Measurements from ENCODE around the gene PAK3.

Gene PAK3

DNA sequence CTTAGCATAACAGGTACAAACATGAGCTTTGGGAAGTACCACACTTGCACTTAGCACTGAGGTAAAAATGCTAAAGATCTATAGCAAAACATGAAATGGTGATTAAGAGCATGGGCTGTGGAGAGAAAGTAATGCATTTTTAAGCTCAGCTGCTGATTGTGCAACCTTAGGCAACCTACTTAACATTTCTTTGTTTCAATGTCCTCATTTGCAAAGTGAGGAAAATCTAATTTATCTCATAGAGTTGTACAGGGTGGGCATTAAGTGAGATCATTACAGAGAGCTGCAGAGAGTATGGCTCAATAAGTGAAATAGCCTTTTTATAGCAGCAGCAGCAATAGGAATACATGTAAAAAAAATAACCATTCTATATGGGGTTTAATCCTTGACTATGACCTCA lies 87.0 kb downstream of the PAK3 start:
- Histone ChIP-seq H3K4me3 (ENCODE audit: low read depth, low read length) (no peak overlapping the region), H3K36me3 (no peaks in the 10 kb centered on the region), H3K4me1 (no peaks in the 10 kb centered on the region), H3K9me3 (no peaks in the 10 kb centered on the region), H3K27me3 (no peaks in the 10 kb centered on the region)
- TF ChIP-seq, protein P1, sequence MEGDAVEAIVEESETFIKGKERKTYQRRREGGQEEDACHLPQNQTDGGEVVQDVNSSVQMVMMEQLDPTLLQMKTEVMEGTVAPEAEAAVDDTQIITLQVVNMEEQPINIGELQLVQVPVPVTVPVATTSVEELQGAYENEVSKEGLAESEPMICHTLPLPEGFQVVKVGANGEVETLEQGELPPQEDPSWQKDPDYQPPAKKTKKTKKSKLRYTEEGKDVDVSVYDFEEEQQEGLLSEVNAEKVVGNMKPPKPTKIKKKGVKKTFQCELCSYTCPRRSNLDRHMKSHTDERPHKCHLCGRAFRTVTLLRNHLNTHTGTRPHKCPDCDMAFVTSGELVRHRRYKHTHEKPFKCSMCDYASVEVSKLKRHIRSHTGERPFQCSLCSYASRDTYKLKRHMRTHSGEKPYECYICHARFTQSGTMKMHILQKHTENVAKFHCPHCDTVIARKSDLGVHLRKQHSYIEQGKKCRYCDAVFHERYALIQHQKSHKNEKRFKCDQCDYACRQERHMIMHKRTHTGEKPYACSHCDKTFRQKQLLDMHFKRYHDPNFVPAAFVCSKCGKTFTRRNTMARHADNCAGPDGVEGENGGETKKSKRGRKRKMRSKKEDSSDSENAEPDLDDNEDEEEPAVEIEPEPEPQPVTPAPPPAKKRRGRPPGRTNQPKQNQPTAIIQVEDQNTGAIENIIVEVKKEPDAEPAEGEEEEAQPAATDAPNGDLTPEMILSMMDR (IDR thresholded peaks at IDR 0.05; ENCODE audit: low read depth, low read length): no peak
- no peak for DNase-seq

DNA sequence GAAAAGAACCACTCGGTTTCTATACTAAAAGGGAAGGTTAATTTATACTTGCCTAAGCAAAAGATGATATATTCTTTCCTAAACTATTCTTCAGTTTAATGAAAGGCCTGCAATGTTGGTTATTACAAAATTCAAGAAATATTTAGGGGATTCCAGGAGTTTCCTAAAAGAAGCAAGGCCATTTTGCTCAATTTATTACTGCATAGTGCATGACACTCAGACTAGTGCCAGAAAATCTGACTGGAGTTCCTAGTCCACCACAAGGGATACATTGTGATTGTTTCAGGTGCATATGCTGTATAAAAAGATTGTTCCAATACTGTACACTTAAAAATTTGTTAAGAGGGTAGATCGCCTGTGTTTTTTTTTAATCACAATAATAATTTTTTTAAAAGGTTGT lies 95.6 kb downstream of the PAK3 start:
- TF ChIP-seq, protein P1 (IDR thresholded peaks at IDR 0.05; ENCODE audit: low read depth, low read length): no peak

DNA sequence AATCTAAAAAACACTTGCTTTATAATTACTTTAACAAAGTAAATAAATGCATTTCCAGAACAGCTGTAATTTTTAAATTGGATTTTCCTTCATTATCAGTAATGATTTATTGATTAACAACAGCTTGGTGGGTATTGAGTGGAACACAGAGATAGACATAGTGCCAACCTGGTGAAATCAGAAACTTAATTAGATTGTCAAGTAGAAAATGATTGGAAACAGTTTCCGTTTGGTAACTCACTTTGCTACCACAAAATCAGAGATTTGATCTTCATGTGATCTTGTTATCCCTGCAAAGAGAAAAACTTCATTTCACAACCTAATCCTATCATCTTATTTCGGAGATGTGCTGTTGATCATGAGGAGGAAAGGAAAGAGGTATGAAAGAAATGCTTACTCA lies 103.5 kb downstream of the PAK3 start:
- Histone ChIP-seq H3K9me3 (no peaks in the 10 kb centered on the region), H3K36me3 (no peaks in the 10 kb centered on the region), H3K4me3 (ENCODE audit: low read depth, low read length) (no peak overlapping the region), H3K4me1 (no peaks in the 10 kb centered on the region), H3K27me3 (no peaks in the 10 kb centered on the region)
- DNase-seq: no peak
- TF ChIP-seq, protein P1 (IDR thresholded peaks at IDR 0.05; ENCODE audit: low read depth, low read length): no peak

More for the DNA sequence above, 95.6 kb downstream of the PAK3 start:
- Histone ChIP-seq H3K4me1 (no peaks in the 10 kb centered on the region), H3K9me3 (no peaks in the 10 kb centered on the region), H3K4me3 (ENCODE audit: low read depth, low read length) (no peak overlapping the region), H3K27me3 (no peaks in the 10 kb centered on the region), H3K36me3 (no peaks in the 10 kb centered on the region)
- DNase-seq: no peak

DNA sequence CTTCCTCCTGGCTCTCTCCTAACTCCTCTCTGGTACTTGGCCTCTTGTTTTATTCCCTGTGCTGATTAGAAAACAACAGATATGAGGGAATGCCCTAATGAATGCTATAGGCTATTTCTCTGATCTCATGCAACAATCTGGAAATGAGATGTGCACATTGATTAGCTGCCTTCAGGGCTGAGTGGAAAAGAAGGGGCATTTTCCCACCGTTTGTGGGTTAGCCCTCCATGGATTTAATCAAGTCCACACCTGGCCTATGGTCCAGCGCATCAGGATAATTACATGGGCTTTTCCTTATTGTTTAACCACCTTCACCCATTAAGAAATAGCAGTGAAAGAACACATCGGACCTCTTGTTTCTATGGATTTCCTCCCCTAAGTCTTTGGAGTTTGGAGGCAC lies 104.3 kb downstream of the PAK3 start:
- TF ChIP-seq, protein P1 (IDR thresholded peaks at IDR 0.05; ENCODE audit: low read depth, low read length): no peak
- H3K27me3 ChIP-seq: no peaks in the 10 kb centered on the region
- no peak for DNase-seq
- H3K9me3 ChIP-seq: no peaks in the 10 kb centered on the region
- no peak overlapping the region for H3K4me3 ChIP-seq (ENCODE audit: low read depth, low read length)
- H3K36me3 ChIP-seq: no peaks in the 10 kb centered on the region
- no peaks in the 10 kb centered on the region for H3K4me1 ChIP-seq

DNA sequence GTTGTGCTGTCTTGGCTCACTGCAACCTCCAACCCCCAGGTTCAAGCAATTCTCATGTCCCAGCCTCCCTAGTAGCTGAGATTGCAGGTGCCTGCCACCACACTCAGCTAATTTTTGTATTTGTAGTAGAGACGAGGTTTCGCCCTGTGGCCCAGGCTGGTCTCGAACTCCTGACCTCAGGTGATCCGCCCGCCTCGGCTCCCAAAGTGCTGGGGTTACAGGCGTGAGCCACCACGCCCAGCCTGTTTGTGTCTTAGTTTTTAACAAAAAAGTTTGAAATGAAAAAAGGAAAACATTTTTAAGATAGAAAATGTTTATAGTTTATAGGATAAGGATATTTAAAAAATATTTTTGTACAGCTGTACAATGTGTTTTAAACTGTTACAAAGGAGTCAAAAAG lies 111.9 kb downstream of the PAK3 start:
- TF ChIP-seq, protein P1 (IDR thresholded peaks at IDR 0.05; ENCODE audit: low read depth, low read length): no peak

DNA sequence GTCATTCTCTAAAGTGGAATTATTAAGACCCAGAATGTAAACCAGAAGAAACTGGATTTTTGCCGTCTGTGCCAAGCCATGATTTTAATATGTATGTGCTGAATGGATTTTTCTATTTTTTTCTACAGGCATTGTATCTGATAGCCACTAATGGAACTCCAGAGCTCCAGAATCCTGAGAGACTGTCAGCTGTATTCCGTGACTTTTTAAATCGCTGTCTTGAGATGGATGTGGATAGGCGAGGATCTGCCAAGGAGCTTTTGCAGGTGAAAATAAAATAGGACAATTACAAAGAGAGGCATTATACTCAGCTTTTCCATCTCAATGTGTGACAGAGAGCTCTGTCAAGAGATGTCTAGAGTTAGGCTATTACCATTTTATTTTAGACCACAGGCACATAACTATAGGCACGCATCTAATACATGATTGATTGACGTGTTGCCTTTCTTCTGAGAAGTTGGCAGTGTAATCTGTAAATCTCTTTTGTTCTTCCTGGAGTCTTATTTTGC lies 120.4 kb downstream of the PAK3 start:
- Histone ChIP-seq H3K4me3 (ENCODE audit: low read depth, low read length) (no peak overlapping the region), H3K4me1 (no peaks in the 10 kb centered on the region), H3K36me3 (no peaks in the 10 kb centered on the region), H3K9me3 (no peaks in the 10 kb centered on the region), H3K27me3 (no peaks in the 10 kb centered on the region)
- TF ChIP-seq, protein P1 (IDR thresholded peaks at IDR 0.05; ENCODE audit: low read depth, low read length): no peak
- no peak for DNase-seq

More for the DNA sequence above, 111.9 kb downstream of the PAK3 start:
- Histone ChIP-seq H3K27me3 (no peaks in the 10 kb centered on the region), H3K4me1 (no peaks in the 10 kb centered on the region), H3K9me3 (no peaks in the 10 kb centered on the region), H3K36me3 (no peaks in the 10 kb centered on the region), H3K4me3 (ENCODE audit: low read depth, low read length) (no peak overlapping the region)
- DNase-seq: no peak
